CD4-positive, alpha-beta T cell (primary cell): ENCODE measurements around the gene KRTAP10-2. TPM values are rescaled to one million over a fixed set of nuclear protein-coding genes. Genes with fewer than 3 reads are reported as not detected.

Experiments
- ATAC-seq: fragments of 200-7000 bp; cut with Tn5 transposase; one replicate; pipeline ENCODE4 v1.10.0; 2022; ENCODE audit warnings: mild to moderate bottlenecking; ENCODE audit not compliant: poor library complexity
- CTCF ChIA-PET: fragments of 350-600 bp; sonication (Branson Sonifier 250); formaldehyde crosslinking; loops from one replicate; lab custom pipeline; 2021; ENCODE audit warnings: antibody characterized with exemption, inconsistent platforms; lab: Charles Lee
- POLR2A ChIA-PET: fragments of 350-600 bp; sonication (Branson Sonifier 250); formaldehyde crosslinking; loops from one replicate; lab custom pipeline; 2021; ENCODE audit warnings: antibody characterized with exemption, inconsistent platforms; lab: Charles Lee
- DNase-seq, 14 experiments: peaks; one replicate each; pipeline ENCODE4 v3.0.0-alpha.2; 2013 to 2020; ENCODE audit warnings: mixed read lengths in 2 of 14
- H3K27ac ChIP-seq, 2 donors: one replicate each; pipeline versions ENCODE4 v1.5.1 to v1.7.0; 2013; ENCODE audit warnings: low read length in 2 of 2, low read depth in 1 of 2, mild to moderate bottlenecking in 1 of 2
- H3K27me3 ChIP-seq, 2 experiments: 1 replicate in 1 of 2; 2 replicates in 1 of 2; pipeline versions ENCODE4 v1.6.1 to v1.7.0; 2013; ENCODE audit warnings: low read length in 2 of 2, control low read depth in 1 of 2, mild to moderate bottlenecking in 1 of 2, moderate library complexity in 1 of 2; ENCODE audit not compliant: insufficient read depth in 2 of 2, control insufficient read depth in 1 of 2
- H3K36me3 ChIP-seq: one replicate; pipeline ENCODE4 v1.6.1; 2013; ENCODE audit warnings: low read length, control low read depth; ENCODE audit not compliant: insufficient read depth
- H3K4me1 ChIP-seq: one replicate; pipeline ENCODE4 v1.6.1; 2013; ENCODE audit warnings: low read length, control low read depth; ENCODE audit not compliant: insufficient read depth
- H3K4me3 ChIP-seq: one replicate; pipeline ENCODE4 v1.5.1; 2013; ENCODE audit warnings: mild to moderate bottlenecking, low read length, moderate library complexity
- H3K9me3 ChIP-seq, 2 experiments: 1 replicate in 1 of 2; 2 replicates in 1 of 2; pipeline versions ENCODE4 v1.6.1 to v1.7.0; 2013; ENCODE audit warnings: low read length in 2 of 2, mild to moderate bottlenecking in 2 of 2, control low read depth in 1 of 2, moderate library complexity in 1 of 2; ENCODE audit not compliant: control insufficient read depth in 1 of 2, insufficient read depth in 1 of 2
- H3K27ac Mint-ChIP-seq: one replicate; pipeline ENCODE4 v1.8.0; 2020; ENCODE audit warnings: mixed read lengths
- H3K27me3 Mint-ChIP-seq: one replicate; pipeline ENCODE4 v1.8.0; 2021; ENCODE audit warnings: mixed read lengths
- H3K36me3 Mint-ChIP-seq: one replicate; pipeline ENCODE4 v1.8.0; 2021; ENCODE audit warnings: low read depth, mixed read lengths
- H3K4me1 Mint-ChIP-seq: one replicate; pipeline ENCODE4 v1.8.0; 2021; ENCODE audit warnings: low read depth, mixed read lengths
- H3K4me3 Mint-ChIP-seq: one replicate; pipeline ENCODE4 v1.8.0; 2020; ENCODE audit warnings: mild to moderate bottlenecking, mixed read lengths
- H3K9me3 Mint-ChIP-seq: one replicate; pipeline ENCODE4 v1.8.0; 2020; ENCODE audit warnings: mixed read lengths
- intact Hi-C, 2 experiments: fragments of 100-400 bp; cut with DNase I in 1 of 2; cut with micrococcal nuclease in 1 of 2; formaldehyde crosslinking; loops; one replicate each; pipeline versions ENCODE4 v1.15.1 to v1.9.0; 2023 to 2025; cut with DNase I, micrococcal nuclease
- total RNA-seq, 174 experiments: library from RNA in 2 of 174; stranded (reverse) in 2 of 174; gene quantifications; one replicate each; pipeline ENCODE4 v1.2.3 and lab custom pipeline; 2021 to 2026
- TF ChIP-seq, protein P1 (sequence below): fragments of 200-600 bp; IDR thresholded peaks from one replicate; pipeline ENCODE4 v1.8.0; 2022; ENCODE audit warnings: antibody characterized with exemption, mild to moderate bottlenecking

Gene KRTAP10-2
- total RNA-seq, 2 experiments from 2014 or later: not detected

DNA sequence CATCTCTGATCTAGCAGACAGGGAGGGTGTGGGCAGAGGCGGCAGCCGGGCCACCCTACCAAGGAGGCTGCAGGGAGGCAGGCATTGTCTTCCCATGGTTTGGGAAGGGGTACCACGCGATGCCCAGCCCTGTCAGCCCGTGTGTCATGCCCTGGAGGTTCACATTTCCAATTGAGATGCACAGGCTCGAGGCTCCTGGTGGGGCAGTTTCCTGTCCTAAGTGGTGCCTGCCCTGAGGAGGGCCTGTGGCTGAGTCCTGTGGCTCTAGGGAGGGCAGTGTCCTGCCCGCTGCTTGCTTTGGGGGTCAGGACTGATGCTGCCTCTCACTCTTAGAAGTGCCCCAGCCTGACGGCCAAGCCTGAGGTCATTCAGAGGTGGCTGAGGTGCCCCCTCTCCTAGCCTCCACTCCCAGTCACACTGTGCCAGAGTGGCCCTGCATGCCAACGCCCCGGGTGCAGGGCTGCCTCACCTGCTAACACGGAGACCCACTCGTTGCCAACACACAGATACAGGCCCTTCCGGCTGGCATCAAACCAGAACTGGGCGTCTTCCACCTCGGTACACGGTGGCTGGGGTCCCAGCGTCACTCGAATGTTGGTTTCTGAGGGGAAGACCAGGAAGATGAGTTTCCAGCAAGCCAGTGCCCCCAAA is 23.2 kb downstream of the KRTAP10-2 start:
- Histone ChIP-seq H3K4me3 (no peak overlapping the region), H3K36me3 (no peaks in the 10 kb centered on the region), H3K27ac (no peak overlapping the region), H3K4me1 (no peaks in the 10 kb centered on the region), H3K27me3 (no peaks in the 10 kb centered on the region), H3K9me3 (peaks cover 0 to 4% of the 10 kb centered on the region in 2 experiments)
- DNase-seq: peak in 1 of 14 experiments; percentile 25
- TF ChIP-seq, protein P1, sequence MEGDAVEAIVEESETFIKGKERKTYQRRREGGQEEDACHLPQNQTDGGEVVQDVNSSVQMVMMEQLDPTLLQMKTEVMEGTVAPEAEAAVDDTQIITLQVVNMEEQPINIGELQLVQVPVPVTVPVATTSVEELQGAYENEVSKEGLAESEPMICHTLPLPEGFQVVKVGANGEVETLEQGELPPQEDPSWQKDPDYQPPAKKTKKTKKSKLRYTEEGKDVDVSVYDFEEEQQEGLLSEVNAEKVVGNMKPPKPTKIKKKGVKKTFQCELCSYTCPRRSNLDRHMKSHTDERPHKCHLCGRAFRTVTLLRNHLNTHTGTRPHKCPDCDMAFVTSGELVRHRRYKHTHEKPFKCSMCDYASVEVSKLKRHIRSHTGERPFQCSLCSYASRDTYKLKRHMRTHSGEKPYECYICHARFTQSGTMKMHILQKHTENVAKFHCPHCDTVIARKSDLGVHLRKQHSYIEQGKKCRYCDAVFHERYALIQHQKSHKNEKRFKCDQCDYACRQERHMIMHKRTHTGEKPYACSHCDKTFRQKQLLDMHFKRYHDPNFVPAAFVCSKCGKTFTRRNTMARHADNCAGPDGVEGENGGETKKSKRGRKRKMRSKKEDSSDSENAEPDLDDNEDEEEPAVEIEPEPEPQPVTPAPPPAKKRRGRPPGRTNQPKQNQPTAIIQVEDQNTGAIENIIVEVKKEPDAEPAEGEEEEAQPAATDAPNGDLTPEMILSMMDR: no peak
- POLR2A ChIA-PET: no interaction called here
- intact Hi-C loops: no loop called here
- CTCF ChIA-PET: no interaction called here
- H3K9me3 Mint-ChIP-seq: no peaks in the 10 kb centered on the region
- H3K27me3 Mint-ChIP-seq: no peaks in the 10 kb centered on the region
- no peak overlapping the region for H3K27ac Mint-ChIP-seq
- no peak overlapping the region for H3K4me3 Mint-ChIP-seq
- no peaks in the 10 kb centered on the region for H3K36me3 Mint-ChIP-seq
- no peaks in the 10 kb centered on the region for H3K4me1 Mint-ChIP-seq
- no peak for ATAC-seq

GRCh38 chr21:44527156-44527982 is 23.9 kb downstream of the KRTAP10-2 start:
- TF ChIP-seq, protein P1: no peak
- H3K36me3 ChIP-seq: no peaks in the 10 kb centered on the region
- H3K27ac ChIP-seq: no peak overlapping the region
- Mint-ChIP-seq H3K4me3 (no peak overlapping the region), H3K27me3 (no peaks in the 10 kb centered on the region), H3K9me3 (no peaks in the 10 kb centered on the region), H3K4me1 (no peaks in the 10 kb centered on the region), H3K36me3 (no peaks in the 10 kb centered on the region), H3K27ac (no peak overlapping the region)
- intact Hi-C loops: no loop called here
- no peaks in the 10 kb centered on the region for H3K27me3 ChIP-seq
- no peak overlapping the region for H3K4me3 ChIP-seq
- H3K9me3 ChIP-seq: peaks cover 0 to 8% of the 10 kb centered on the region in 2 experiments
- ChIA-PET CTCF (no interaction called here), POLR2A (no interaction called here)
- ATAC-seq (no peak), DNase-seq (peak in 1 of 14 experiments; percentile 16)
- no peaks in the 10 kb centered on the region for H3K4me1 ChIP-seq

DNA sequence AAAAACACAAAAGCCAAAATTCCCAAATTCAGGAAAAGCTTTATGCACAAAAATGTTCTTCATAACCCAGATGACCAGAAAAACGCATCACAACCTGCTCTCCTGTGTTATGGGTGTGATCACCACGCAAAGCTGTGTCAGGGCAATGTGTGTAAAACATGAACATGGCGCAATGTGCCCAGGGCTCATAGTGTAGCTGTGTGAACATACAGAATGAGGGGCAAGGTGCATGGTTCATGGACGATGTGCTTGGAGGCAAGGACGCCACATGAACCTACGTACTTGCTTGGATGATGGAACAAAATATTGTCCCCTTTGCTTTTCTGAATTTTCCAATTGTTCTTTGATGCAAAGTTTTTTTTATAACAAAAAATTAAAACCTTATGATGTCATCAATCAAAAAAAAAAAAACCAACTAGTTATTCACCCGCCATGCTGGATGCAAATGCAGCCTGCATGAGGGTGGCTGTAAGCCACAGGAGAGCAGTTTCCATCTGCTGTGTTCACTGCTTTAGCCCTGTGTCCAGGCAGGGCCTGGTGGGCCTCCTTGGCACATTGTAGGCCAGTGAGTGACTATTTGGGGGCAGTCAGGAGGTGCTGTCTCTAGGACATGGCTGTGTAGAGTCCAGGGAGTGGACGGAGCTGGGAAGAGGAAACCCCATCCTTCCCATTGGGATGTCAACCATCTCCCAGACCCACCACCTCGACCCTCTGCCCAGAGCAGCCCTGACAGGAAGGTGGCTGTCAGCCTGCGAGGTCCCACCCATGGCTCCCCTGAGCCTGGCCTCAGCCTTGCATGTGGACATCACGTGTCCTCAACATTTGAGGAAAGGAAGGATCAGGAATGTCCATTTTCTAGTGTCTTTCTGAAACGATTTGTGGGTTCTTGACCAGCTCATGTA is 25.0 kb downstream of the KRTAP10-2 start:
- no peak for ATAC-seq
- H3K27me3 ChIP-seq: no peaks in the 10 kb centered on the region
- no peaks in the 10 kb centered on the region for H3K36me3 ChIP-seq
- POLR2A ChIA-PET: no interaction called here
- H3K9me3 ChIP-seq: peaks cover 0 to 9% of the 10 kb centered on the region in 2 experiments
- peak in 1 of 14 experiments; percentile 8 for DNase-seq
- intact Hi-C loops: no loop called here
- CTCF ChIA-PET: no interaction called here
- no peaks in the 10 kb centered on the region for H3K4me1 Mint-ChIP-seq
- H3K4me1 ChIP-seq: no peaks in the 10 kb centered on the region
- no peak overlapping the region for H3K4me3 ChIP-seq
- H3K36me3 Mint-ChIP-seq: no peaks in the 10 kb centered on the region
- no peak overlapping the region for H3K27ac Mint-ChIP-seq
- H3K9me3 Mint-ChIP-seq: no peaks in the 10 kb centered on the region
- H3K4me3 Mint-ChIP-seq: no peak overlapping the region
- no peaks in the 10 kb centered on the region for H3K27me3 Mint-ChIP-seq
- H3K27ac ChIP-seq: no peak overlapping the region
- TF ChIP-seq, protein P1: no peak
